Neural cell (in vitro differentiated cells): ENCODE data around the gene MIPOL1. TPM values are rescaled to one million over a fixed set of nuclear protein-coding genes. Genes with fewer than 3 reads are reported as not detected.

Experiments used
- H2AFZ ChIP-seq: fragments of 200-600, 300-800 bp; sonication (generic), shearing (Covaris generic); 2 replicates; pipeline ENCODE4 v1.6.0; 2014; ENCODE audit warnings: low read depth, mild to moderate bottlenecking, antibody characterized with exemption, low read length, moderate library complexity
- H3F3A ChIP-seq: fragments of 200-600 bp; shearing (Covaris generic); 2 replicates; pipeline ENCODE4 v1.6.1; 2016; ENCODE audit warnings: mild to moderate bottlenecking, moderate library complexity, mixed read lengths, antibody characterized with exemption, low read length; ENCODE audit not compliant: insufficient read depth, poor library complexity, severe bottlenecking
- H3K27ac ChIP-seq: fragments of 200-600, 300-800 bp; sonication (generic), shearing (Covaris generic); 2 replicates; pipeline ENCODE4 v1.5.1; 2014; ENCODE audit warnings: mild to moderate bottlenecking, low read length, moderate library complexity
- H3K27me3 ChIP-seq: fragments of 300-800, 200-600 bp; sonication (generic), shearing (Covaris generic); 2 replicates; pipeline ENCODE4 v1.6.0; 2014; ENCODE audit warnings: mild to moderate bottlenecking, low read depth, low read length, moderate library complexity; ENCODE audit not compliant: insufficient read depth
- H3K36me3 ChIP-seq: fragments of 300-800, 200-600 bp; sonication (generic), shearing (Covaris generic); 2 replicates; pipeline ENCODE4 v1.5.1; 2014; ENCODE audit warnings: mild to moderate bottlenecking, antibody characterized with exemption, low read length, moderate library complexity; ENCODE audit not compliant: insufficient read depth
- H3K4me2 ChIP-seq: fragments of 300-800, 200-600 bp; sonication (generic), shearing (Covaris generic); 2 replicates; pipeline ENCODE4 v1.6.0; 2014; ENCODE audit warnings: mild to moderate bottlenecking, low read length
- H3K4me3 ChIP-seq: fragments of 300-800, 200-600 bp; sonication (generic), shearing (Covaris generic); 2 replicates; pipeline ENCODE4 v1.5.1; 2014; ENCODE audit warnings: mild to moderate bottlenecking, low read length, moderate library complexity
- H3K79me2 ChIP-seq: fragments of 200-600 bp; shearing (Covaris generic); replicated peaks from 2 replicates; pipeline ENCODE4 v1.6.0; 2014; ENCODE audit warnings: mild to moderate bottlenecking, low read length, moderate library complexity; ENCODE audit not compliant: insufficient read depth
- H3K9ac ChIP-seq: fragments of 300-800, 200-600 bp; sonication (generic), shearing (Covaris generic); 2 replicates; pipeline ENCODE4 v1.6.1; 2016; ENCODE audit warnings: mild to moderate bottlenecking, low read length, mixed read lengths
- H3K9me2 ChIP-seq: fragments of 200-600 bp; shearing (Covaris generic); 2 replicates; pipeline ENCODE4 v1.6.1; 2016; ENCODE audit warnings: mild to moderate bottlenecking, low read length, mixed read lengths; ENCODE audit not compliant: insufficient read depth
- H3K9me3 ChIP-seq: fragments of 200-600, 300-800 bp; sonication (generic), shearing (Covaris generic); 2 replicates; pipeline ENCODE4 v1.6.1; 2016; ENCODE audit warnings: mild to moderate bottlenecking, mixed run types, low read length, moderate library complexity, mixed read lengths
- H4K20me1 ChIP-seq: fragments of 200-600 bp; shearing (Covaris generic); 2 replicates; pipeline ENCODE4 v1.6.1; 2016; ENCODE audit warnings: mild to moderate bottlenecking, mixed run types; ENCODE audit not compliant: insufficient read depth
- CTCF ChIP-seq: fragments of 450-650 bp; IDR thresholded peaks from 2 replicates; pipeline ENCODE4 v1.5.1; 2014; ENCODE audit warnings: antibody characterized with exemption, mild to moderate bottlenecking, moderate library complexity; ENCODE audit not compliant: poor library complexity, severe bottlenecking
- EP300 ChIP-seq: fragments of 450-650 bp; conservative IDR thresholded peaks from 2 replicates; pipeline ENCODE4 v1.6.1; 2014; ENCODE audit warnings: antibody characterized with exemption, mild to moderate bottlenecking, moderate library complexity; ENCODE audit not compliant: poor library complexity, severe bottlenecking
- EZH2 ChIP-seq: fragments of 200-600, 300-800 bp; shearing (Covaris generic), sonication (generic); IDR thresholded peaks from 2 replicates; pipeline ENCODE4 v1.6.1; 2014; ENCODE audit warnings: antibody characterized with exemption, low read length, borderline replicate concordance, mild to moderate bottlenecking; ENCODE audit not compliant: insufficient read depth, poor library complexity, severe bottlenecking
- MXI1 ChIP-seq: fragments of 450-650 bp; conservative IDR thresholded peaks from 2 replicates; pipeline ENCODE4 v1.6.1; 2014; ENCODE audit warnings: antibody characterized with exemption, mild to moderate bottlenecking; ENCODE audit not compliant: poor library complexity, severe bottlenecking
- POLR2AphosphoS5 ChIP-seq: IDR thresholded peaks from 2 replicates; pipeline ENCODE4 v1.6.1; 2012
- RAD21 ChIP-seq: fragments of 450-650 bp; conservative IDR thresholded peaks from 2 replicates; pipeline ENCODE4 v1.6.1; 2014; ENCODE audit warnings: antibody characterized with exemption, mild to moderate bottlenecking, moderate library complexity
- REST ChIP-seq: IDR thresholded peaks from 2 replicates; pipeline ENCODE4 v1.6.1; 2012; ENCODE audit warnings: borderline replicate concordance
- SMC3 ChIP-seq: fragments of 450-650 bp; conservative IDR thresholded peaks from 2 replicates; pipeline ENCODE4 v1.6.1; 2014; ENCODE audit warnings: antibody characterized with exemption, mild to moderate bottlenecking, moderate library complexity; ENCODE audit not compliant: poor library complexity
- TAF1 ChIP-seq: IDR thresholded peaks from 2 replicates; pipeline ENCODE4 v1.6.1; 2012; ENCODE audit warnings: low read depth
- polyA plus RNA-seq: library from polyadenylated mRNA; depleted of rRNA; stranded (reverse); fragments of >200 nt; gene quantifications from 2 replicates; pipeline ENCODE4 v1.2.3, GENCODE V29; 2014

MIPOL1 gene
- polyA plus RNA-seq, 1 donor from 2014 or later = 1.3 TPM

DNA sequence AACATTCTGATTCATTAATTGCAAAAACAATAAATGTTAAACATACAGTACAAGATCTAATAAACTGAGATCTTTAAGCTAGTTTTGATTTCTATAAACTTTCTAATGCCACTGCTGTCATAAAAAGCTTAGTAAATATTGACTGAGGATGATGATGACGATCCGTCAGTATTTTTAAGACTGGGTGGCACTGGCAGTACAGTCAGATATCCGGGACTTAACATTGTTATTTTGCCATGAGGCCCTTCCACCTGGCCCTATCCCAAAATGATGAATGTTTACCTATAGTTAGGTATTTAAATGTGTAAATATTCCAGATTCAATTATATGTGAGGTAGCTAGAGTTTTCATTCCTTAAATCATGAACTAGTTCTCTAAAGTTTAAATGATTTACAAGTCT is 238.8 kb downstream of the MIPOL1 start:
- Histone ChIP-seq H3F3A (no peaks in the 10 kb centered on the region), H3K27me3 (no peaks in the 10 kb centered on the region), H3K79me2 (no peaks in the 10 kb centered on the region), H3K9me2 (no peaks in the 10 kb centered on the region), H3K4me3 (no peak overlapping the region), H4K20me1 (no peaks in the 10 kb centered on the region), H3K9ac (no peak overlapping the region), H3K9me3 (no peaks in the 10 kb centered on the region), H3K36me3 (no peaks in the 10 kb centered on the region), H3K4me2 (no peak overlapping the region), H3K27ac (no peak overlapping the region), H2AFZ (no peak overlapping the region)
- TF ChIP-seq EZH2 (no peak), REST (no peak), SMC3 (no peak), CTCF (no peak), MXI1 (no peak), RAD21 (no peak), TAF1 (no peak), EP300 (no peak), POLR2AphosphoS5 (no peak)

DNA sequence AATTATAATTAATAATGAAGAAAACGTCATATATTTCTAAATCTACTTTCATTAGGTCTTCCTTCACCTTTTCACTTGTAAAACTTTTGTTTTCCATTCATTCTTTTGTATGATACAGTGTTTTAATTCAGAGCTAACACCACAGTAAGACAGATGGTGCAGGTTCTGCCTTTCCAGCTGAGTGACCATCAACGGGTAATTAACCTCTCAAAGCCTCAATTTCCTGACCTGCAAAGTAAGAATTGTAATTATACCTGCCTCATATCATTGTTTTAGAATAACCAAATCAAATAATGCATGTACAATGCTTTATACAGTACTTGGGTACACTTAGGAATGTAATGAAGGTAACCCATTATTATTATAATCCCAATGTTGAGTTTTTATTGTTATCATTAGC is 239.8 kb downstream of the MIPOL1 start:
- Histone ChIP-seq H2AFZ (no peak overlapping the region), H3F3A (no peaks in the 10 kb centered on the region), H3K27ac (no peak overlapping the region), H3K9me2 (no peaks in the 10 kb centered on the region), H4K20me1 (no peaks in the 10 kb centered on the region), H3K9me3 (no peaks in the 10 kb centered on the region), H3K9ac (no peak overlapping the region), H3K79me2 (no peaks in the 10 kb centered on the region), H3K27me3 (no peaks in the 10 kb centered on the region), H3K4me2 (no peak overlapping the region), H3K4me3 (no peak overlapping the region), H3K36me3 (no peaks in the 10 kb centered on the region)
- TF ChIP-seq EZH2 (no peak), TAF1 (no peak), POLR2AphosphoS5 (no peak), CTCF (no peak), SMC3 (no peak)
